HG02678 (cell line): ENCODE data around the gene CD6.
A peak's percentile ranks its signal among the peaks of the same experiment; 100 is the strongest.

Experiments used
- ATAC-seq: cut with Tn5 transposase; IDR thresholded peaks from one replicate; pipeline ENCODE4 v1.9.1; 2021; ENCODE audit warnings: mild to moderate bottlenecking, moderate library complexity; ENCODE audit not compliant: unreplicated experiment

CD6 gene

DNA sequence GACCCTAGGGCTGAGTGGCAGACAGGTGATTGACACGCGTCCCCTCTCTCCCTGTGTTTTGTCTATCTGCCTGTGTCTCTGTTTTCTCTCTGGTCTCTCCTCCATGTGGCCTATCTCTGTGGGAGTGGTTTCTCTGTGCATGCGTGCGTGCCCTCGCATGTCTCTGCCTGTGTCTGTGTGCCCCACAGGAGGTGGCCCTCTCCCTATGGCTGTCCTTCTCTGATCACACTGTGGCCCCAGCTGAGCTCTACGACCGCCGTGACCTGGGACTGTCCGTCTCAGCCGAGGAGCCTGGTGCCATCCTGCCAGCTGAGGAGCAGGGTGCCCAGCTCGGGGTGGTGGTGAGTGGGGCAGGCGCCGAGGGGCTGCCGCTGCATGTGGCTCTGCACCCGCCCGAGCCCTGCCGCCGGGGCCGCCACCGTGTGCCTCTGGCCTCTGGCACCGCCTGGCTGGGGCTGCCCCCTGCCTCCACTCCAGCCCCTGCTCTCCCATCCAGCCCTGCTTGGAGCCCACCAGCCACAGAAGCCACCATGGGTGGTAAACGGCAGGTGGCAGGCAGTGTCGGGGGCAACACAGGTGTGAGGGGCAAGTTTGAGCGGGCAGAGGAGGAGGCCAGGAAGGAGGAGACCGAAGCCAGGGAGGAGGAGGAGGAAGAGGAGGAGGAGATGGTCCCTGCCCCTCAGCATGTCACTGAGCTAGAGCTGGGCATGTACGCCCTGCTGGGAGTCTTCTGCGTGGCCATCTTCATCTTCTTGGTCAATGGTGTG is 35.6 kb upstream of the CD6 start:
- ATAC-seq: no peak

DNA sequence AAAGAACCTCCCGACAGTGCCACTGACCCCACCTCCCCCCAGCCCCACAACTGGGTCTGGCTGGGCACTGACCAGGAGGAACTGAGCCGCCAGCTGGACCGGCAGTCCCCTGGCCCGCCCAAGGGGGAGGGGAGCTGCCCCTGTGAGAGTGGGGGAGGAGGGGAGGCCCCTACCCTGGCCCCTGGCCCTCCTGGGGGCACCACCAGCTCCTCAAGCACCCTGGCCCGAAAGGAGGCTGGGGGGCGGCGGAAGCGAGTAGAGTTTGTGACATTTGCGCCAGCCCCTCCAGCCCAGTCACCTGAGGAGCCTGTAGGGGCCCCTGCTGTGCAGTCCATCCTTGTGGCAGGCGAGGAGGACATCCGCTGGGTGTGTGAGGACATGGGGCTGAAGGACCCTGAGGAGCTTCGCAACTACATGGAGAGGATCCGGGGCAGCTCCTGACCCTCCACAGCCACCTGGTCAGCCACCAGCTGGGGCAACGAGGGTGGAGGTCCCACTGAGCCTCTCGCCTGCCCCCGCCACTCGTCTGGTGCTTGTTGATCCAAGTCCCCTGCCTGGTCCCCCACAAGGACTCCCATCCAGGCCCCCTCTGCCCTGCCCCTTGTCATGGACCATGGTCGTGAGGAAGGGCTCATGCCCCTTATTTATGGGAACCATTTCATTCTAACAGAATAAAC is 34.9 kb upstream of the CD6 start:
- no peak for ATAC-seq

DNA sequence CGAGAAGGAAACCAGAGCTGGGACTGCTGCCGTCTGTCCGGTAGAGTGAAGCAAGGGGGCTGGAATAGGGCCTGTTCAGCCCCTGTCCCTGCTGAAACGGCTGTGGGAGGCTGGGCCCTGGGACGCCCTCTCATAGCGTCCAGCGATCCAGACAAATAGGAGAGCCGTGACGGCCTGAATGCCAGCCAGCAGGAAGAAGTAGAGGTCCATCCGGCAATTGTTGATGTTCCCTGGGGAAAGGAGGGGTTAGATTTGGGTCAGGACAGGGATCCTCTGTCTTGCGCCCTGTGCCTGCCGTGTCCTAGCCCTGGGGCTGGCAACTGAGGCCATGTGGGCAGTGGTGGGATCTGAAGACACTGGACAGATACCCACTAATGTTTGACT is 34.3 kb upstream of the CD6 start:
- no peak for ATAC-seq

DNA sequence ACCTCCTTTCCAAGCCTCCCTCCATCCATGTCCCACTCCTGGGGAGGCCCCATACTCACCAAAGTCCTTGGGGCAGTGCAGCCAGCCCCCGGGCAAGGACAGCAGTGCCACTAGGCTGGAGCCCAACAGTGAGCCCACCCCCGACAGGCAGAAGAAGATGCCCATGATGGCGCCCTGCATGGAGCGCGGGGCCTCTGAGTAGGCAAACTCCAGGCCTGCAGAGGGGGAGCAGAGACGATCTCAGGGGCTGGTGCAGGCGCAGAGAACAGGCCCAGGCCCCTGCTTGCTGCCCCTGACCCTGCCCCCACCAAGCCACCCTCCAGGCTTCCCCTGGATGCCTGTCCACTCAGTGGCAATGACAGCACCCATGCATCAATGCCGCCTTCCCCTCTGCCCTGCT is 33.7 kb upstream of the CD6 start:
- no peak for ATAC-seq

DNA sequence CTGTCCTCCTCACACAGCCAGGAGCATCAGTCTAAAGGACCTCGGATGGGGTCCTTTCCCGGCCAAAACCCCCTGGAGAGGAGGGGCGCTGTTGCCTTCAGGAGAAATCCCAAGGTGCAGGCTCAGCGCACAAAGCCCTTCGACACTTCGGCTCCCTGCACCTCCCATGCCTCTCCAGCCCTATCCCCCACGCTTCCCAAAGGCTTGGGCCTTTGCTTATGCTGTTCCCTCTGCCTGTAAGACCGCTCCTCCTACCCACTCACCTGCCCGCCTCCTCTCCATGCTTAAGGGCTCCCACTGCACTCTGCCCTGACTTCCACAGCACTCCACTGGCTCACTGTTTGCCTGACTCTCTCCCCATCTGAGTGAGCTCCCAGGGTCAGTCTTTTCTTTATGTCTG is 33.0 kb upstream of the CD6 start:
- no peak for ATAC-seq

DNA sequence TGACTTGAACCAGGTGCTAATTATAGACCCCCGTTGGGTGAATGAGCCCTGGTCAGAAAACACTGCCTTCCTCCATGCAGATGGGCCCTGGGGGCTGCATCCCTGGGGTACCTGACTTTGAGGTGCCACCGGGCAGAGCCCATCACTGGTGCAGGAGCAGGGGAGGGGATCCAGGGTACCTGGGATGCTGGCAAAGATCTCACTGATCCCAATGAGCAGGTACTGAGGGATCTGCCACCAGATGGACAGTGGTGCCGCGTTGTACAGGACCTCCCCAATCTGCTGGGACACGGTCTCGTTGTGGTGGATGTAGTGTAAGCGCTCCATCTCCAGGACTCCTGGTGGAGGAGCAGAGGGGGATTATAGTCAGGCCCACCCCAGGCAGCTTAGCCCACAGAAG is 32.2 kb upstream of the CD6 start:
- no peak for ATAC-seq

DNA sequence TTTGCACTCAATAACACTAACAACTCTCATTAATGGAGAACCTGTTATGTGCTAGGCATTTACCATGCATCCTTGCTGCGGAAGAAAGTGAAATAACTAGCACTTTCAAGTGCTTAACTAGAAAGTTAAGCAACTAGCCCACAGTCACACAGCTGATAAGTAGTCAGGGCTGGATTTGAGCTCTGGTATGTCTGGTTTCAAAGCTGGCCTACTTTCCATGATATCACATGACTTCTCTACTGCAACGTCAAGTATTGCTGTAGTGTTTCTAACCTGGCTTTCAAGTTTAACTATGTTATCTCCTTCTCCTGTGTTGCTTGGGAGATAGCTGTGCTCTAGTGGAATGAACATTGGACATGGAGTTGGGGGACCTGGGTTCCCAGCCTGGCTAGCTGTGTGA is 31.6 kb upstream of the CD6 start:
- no peak for ATAC-seq

DNA sequence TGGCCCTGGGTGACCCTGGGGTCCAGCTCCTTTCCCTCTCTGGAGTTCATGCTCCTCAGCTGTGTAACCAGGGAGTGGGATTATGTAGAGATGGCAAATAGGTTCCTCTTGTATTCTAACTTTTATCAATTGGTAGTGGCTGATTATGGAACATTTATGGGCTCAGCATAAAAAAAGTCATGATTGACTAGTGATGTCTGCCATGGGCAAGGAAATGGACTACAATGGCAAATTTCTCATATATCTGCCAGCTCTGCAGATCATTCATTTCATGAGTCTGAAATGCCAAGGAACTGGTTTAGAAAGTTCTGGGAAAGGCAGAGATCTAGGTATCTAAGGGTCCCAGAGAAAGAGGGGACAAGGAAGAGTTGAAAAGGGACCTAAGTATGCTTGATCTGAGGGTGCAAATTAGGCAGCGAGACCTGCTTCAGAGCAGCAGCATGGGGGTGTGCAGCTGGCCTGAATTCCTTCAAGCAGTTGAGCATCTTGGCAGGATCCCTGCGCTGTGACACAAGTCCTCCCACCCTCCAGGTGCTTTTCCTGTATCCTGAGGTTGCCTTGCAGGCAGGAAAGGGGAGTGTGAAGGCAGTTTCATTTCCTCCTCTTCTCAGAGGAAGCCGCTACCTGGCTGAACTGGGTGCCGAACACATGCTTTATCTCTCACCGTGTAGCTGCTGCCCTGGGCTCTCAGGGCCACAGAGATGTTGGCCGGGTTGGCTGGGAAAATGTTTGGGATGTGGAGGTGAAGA is 29.9 kb upstream of the CD6 start:
- ATAC-seq: no peak

DNA sequence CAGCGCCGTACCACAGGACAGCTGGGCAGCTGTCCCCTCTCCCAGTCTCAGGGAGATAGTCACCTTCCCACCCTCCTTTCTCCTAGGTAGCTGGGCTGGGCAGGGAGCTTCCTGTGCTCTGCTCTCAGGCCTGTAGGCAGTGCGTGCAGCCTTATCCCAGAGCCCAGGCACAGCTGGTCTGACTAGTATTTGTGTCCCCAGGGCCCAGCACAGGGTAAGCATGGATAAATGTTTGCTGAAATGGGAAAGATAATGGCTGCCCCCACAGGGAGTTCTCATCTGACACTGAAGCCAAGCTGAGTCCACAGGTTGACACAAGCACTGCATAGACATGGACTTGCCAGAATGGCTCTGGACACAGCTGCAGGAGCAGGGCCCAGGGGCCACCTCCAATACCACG is 29.3 kb upstream of the CD6 start:
- ATAC-seq: no peak

DNA sequence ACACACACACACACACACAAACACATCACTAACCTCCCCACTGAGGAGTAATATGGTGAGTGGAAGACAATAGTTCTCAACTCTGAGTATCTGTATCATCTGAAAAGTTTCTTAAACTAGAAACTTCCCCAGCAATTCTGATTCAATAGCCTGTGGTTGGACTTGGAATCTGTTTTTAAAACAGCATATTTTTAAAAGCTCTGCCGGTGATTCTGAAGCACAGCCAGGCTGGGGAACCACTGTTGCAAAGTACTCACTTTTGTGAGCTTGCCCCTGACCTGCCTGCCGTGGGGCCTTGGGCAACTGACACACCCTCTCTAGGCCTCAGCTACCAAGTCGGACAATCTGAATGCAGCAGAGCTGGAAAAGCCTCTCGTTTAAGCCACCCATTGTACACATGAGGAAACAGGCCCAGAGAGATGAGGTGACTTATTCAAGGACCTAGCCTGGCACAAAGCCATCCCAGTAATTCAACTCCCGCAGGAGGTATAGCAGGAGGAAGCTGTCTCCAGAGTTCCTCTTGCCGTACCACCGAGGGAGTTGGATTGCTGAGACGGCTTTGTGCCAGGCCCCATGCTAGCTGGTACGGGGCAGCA is 28.4 kb upstream of the CD6 start:
- ATAC-seq: no peak

DNA sequence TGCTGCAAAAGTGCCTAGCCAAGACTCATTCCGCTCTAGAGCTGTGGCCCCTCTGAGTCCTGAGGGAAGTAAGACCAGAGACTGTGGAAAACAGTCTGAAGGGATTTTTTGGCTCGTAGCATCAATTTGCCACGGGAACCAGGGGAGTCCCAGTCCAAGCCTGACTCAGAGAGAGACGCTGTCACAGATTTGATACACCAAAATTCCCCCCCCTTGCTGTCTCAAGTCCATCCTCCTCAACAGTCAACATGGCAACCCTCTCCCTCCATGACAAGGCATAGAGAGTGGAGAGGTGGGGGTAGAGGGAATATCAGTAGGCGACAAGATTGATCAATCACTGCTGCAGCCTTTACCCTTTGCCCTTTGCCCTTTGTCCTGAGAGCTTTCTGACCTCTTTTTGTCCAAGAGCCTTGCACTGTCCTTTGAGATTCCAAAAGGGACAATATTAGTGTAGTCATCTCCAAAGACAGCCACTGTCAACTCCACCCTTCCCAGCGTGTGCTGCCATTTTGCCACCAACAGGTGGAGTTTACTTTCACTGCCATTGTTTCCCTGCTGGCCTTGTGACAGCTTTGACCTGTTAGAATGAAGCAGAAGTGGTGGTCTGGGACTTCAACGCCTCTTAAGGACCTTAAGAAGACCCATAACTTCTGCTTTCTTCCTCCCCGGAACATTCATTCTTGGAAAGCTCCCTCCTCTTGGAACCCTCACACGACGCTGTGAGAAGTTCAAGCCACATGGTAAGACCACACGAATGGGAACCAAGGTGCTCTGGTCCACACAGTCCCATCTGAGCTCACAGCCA is 26.8 kb upstream of the CD6 start:
- ATAC-seq: no peak

DNA sequence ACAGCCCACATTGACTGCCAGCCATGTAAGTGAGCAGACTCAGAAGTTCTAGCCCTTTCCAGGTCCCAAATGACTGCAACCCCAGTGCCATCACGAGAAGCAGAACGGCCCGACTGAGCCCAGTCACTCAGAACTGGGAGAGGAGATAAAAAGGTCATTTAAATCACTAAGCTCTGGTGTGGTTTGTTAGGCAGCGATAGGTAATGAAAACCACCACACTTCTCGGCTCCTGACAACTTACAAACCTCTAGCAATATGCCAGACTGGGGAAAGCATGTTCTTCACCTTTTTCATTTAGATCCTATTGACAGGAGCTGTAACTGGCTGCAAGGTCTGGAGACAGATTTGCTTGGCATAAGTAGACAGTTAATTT is 26.2 kb upstream of the CD6 start:
- no peak for ATAC-seq

DNA sequence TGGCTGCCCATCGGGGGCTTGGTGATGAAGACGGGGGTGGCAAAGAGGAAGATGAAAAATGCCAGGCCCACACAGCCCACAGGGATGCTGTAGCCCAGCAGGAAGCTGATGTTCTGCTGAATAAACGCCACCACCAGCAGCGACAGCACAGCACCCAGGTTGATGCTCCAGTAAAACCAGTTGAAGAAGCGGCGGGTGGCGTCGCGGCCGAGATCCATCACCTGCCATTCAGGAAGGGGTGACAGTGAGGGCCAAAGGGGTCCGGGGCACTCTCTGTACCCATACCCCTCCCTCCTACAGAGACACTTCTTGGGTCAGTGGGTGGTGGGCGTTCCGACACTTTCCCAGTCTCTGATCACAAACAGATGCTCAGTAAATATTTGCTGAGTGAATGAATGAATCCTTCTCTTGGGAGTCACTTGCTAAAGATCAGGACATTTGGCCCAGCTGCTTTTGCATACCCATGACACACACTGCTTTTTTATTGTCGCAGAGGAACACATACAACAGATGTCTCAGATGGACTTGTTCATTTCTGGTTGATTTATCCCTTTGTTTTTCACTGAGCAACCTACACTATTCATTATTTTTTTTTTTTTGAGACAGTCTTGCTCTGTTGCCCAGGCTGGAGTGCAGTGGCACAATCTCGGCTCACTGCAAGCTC is 24.7 kb upstream of the CD6 start:
- ATAC-seq: no peak

DNA sequence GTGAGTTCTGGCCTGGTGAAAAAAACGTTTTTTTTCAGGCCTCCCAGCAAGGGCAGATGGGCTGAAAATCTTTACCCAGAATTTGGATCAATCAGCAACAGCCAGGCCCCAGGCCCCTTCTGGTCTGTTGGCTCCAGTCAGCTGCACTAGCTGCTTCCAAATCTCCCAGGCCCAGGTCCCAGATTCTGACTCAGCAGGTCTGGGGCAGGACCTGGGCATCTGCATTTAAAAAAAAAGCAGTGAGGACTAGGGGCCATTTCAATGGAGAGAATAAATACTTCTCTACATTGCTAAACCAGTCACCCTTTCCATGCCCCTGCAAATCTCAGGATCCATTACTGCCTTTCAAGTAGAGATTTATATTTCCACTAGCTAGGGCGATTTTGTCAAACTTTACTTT is 23.8 kb upstream of the CD6 start:
- ATAC-seq: no peak

DNA sequence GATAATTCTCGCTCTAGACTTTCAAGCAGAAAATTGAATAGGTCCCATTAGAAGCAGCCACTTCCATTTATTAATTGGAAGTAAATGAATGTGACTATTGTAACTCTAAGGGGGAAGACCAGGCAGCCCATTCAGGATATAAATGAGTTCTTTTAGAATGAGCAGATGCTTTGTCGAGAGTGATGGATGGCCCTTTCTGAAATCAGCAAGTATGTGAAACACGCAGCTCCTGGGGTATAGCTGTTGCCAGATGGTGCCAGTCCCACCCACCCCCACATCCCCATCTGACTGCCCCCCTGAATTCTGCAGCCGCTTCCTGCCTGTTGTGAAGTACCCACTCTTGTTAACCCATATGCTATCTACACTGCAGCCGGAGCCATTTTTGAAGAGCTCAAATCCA is 23.2 kb upstream of the CD6 start:
- ATAC-seq: no peak

DNA sequence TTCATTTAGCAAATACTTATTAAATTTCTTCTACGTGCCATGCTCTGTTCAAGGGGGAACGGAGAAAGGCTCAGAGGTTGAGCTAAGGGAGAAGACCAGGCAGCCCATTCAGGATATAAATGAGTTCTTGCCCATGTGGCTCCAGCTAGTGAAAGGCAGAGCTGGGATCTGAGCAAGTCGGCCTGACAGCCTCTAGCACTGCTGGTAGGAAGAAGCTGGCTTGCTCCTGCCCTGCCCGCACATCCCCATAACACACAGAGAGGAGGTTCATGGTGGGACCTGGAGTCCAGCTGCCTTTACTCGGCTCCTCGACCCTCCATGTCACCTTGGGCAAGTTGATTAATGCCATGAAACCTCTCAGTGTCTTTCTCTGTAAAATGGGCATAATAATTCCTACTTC is 21.5 kb upstream of the CD6 start:
- no peak for ATAC-seq

DNA sequence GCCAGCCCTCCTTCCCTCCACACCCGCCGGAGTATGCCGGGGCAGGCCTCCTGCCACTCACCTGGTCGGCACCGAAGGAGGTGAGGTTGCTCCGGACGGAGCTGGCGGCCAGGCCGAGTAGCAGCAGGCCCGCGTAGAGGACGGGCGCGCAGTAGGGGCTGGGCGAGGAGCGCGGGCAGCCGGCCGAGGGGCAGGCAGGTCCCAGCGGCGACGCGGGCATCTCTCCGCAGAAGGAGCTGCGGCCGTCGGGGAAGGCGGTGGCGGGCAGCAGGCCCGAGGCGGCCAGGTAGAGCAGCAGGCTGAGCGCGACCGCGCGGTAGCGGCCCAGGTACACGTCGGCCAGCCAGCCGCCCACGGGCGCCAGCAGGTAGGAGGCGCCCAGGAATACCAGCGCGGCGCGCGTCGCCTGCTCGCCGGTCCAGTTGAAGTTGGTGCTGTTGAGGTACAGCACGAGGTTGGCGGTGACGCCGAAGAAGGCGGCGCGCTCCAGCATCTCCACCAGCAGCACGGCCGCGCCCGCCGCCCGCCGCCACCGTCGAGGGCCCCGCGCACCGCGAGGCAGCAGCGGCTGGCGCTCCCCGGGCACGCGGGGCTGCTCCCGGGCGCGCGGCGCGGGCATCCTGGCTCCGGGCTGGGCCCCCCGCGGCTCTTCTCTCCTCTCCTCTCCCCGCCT is 20.4 kb upstream of the CD6 start:
- no peak for ATAC-seq

DNA sequence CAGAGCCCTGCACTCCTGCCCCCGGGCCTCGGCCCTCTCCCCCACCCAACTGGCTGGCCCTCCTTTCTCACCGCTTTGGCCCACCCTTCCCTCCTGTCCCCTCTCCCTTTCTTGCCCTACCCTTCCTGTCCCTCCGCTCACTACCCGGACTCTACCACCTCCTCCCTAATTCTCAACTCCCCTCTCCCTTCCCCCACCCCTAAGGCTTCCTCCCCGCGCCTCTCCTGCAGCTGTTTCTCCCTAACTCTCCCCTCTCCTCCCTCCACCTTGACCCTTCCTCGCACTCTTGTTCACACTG is 19.9 kb upstream of the CD6 start:
- no peak for ATAC-seq

DNA sequence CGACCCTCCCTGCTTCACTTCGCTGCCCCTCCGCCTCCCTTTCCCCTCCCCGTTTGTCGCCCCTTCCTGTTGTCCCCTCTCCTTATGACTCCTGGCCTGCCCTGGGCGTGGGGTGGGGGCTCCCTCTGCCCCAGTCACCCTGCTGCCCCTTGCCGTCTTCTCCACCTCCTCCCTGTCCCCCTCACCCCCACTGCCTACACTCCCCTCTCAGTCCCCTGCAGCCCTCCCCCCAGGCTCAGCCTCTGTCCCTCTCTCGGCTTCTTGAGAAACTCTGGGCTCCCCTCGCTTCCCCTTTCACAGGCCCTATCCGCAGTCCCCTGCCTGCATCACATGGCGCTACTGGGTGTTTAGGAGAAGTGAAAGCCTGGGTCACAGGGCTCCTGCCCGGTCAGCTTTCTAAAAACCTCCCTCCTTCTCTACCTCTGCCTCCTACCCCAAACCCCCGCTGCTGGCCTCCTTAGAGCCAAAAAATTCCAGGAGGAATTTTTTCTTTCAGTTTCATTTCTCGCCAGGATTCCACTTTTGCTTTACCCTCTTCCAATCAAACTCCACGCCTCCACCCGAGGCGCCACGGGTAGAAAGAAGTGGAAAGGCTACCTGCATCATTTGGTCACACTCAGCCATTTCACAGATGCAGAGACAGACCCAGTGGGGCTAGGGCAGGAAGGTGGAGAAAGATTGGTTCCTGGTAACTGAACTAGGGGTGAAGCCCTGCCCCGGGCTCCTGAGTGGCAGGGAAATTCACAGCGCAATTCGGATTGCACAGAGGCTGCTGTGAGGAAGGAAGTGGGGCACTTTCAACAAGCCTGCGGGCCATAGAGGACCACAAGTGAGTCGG is 19.4 kb upstream of the CD6 start, which contains the start of gene SLC15A3:
Gene SLC15A3 (minus strand): TSS at position 273 of the 838 bp plus-strand sequence. CDS start 625 bp downstream, outside the sequence.
- ATAC-seq: peak; percentile 70
